Ascending aorta (tissue), 2 donors: ENCODE results near the gene CIBAR2. TPM values are rescaled to one million over a fixed set of nuclear protein-coding genes. Genes with fewer than 3 reads are reported as not detected.

Experiments
- DNase-seq, 2 donors: peaks; one replicate each; pipeline ENCODE4 v3.0.0-alpha.2; 2019; ENCODE audit warnings: low spot score in 2 of 2
- H3K27ac ChIP-seq, 2 donors: fragments of 200-600 bp; sonication (generic); one replicate each; pipeline ENCODE4 v1.5.1; 2016 to 2017; ENCODE audit warnings: mild to moderate bottlenecking in 1 of 2
- H3K27me3 ChIP-seq: fragments of 200-600 bp; sonication (generic); one replicate; pipeline ENCODE4 v1.5.1; 2017
- H3K36me3 ChIP-seq, 2 donors: fragments of 200-600 bp; sonication (generic); one replicate each; pipeline ENCODE4 v1.5.1; 2016
- H3K4me1 ChIP-seq, 2 donors: fragments of 200-600 bp; sonication (generic); one replicate each; pipeline ENCODE4 v1.5.1; 2016 to 2017; ENCODE audit warnings: mild to moderate bottlenecking in 1 of 2
- H3K4me3 ChIP-seq, 2 donors: fragments of 200-600 bp; sonication (generic); one replicate each; pipeline ENCODE4 v1.5.1; 2016 to 2017; ENCODE audit warnings: mild to moderate bottlenecking in 1 of 2
- H3K9me3 ChIP-seq, 2 donors: fragments of 200-600 bp; sonication (generic); one replicate each; pipeline ENCODE4 v1.5.1; 2016
- intact Hi-C: fragments of 100-400 bp; cut with DNase I; formaldehyde crosslinking; loops from one replicate; pipeline ENCODE4 v1.15.1; 2023
- total RNA-seq: library from RNA; depleted of rRNA; stranded (reverse); fragments of >200 nt; gene quantifications from one replicate; pipeline ENCODE4 v1.1.0, GENCODE V29; 2016
- TF ChIP-seq, protein P1 (sequence below), 3 experiments: fragments of 200-600 bp in 2 of 3; fragments of 450-650 bp in 1 of 3; sonication (generic) in 2 of 3; IDR thresholded peaks; one replicate each; pipeline ENCODE4 v1.5.1; 2016 to 2019; ENCODE audit warnings: antibody characterized with exemption in 3 of 3, mild to moderate bottlenecking in 1 of 3, moderate library complexity in 1 of 3

Gene CIBAR2
- total RNA-seq: not detected

DNA sequence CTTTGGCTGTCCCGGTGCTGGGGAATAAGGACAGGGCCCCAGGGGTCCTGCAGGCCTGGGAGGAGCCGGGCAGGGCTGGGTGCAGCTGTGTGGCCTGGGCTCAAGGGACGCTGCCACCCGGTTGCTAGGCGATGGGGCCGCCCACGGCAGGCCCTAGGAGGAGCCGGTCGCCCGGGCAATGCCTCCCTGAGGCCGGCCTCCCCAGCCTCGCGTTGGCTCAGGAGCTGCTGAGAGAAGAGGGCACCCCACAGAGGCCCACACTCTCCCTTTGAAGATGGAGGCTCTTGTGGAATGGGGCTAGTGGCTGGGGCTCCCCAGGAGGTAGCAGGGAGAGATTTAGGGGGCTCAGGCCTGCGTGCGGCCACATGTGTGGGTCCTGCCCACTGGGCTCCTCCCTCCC is at the start of gene CIBAR2:
Gene CIBAR2 (minus strand): TSS at position 109 of the 400 bp plus-strand sequence. CDS start 120 bp downstream, outside the sequence.
- DNase-seq: no peak
- TF ChIP-seq, protein P1, sequence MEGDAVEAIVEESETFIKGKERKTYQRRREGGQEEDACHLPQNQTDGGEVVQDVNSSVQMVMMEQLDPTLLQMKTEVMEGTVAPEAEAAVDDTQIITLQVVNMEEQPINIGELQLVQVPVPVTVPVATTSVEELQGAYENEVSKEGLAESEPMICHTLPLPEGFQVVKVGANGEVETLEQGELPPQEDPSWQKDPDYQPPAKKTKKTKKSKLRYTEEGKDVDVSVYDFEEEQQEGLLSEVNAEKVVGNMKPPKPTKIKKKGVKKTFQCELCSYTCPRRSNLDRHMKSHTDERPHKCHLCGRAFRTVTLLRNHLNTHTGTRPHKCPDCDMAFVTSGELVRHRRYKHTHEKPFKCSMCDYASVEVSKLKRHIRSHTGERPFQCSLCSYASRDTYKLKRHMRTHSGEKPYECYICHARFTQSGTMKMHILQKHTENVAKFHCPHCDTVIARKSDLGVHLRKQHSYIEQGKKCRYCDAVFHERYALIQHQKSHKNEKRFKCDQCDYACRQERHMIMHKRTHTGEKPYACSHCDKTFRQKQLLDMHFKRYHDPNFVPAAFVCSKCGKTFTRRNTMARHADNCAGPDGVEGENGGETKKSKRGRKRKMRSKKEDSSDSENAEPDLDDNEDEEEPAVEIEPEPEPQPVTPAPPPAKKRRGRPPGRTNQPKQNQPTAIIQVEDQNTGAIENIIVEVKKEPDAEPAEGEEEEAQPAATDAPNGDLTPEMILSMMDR (IDR thresholded peaks at IDR 0.05): no peak
- H3K27me3 ChIP-seq: no peaks in the 10 kb centered on the region

DNA sequence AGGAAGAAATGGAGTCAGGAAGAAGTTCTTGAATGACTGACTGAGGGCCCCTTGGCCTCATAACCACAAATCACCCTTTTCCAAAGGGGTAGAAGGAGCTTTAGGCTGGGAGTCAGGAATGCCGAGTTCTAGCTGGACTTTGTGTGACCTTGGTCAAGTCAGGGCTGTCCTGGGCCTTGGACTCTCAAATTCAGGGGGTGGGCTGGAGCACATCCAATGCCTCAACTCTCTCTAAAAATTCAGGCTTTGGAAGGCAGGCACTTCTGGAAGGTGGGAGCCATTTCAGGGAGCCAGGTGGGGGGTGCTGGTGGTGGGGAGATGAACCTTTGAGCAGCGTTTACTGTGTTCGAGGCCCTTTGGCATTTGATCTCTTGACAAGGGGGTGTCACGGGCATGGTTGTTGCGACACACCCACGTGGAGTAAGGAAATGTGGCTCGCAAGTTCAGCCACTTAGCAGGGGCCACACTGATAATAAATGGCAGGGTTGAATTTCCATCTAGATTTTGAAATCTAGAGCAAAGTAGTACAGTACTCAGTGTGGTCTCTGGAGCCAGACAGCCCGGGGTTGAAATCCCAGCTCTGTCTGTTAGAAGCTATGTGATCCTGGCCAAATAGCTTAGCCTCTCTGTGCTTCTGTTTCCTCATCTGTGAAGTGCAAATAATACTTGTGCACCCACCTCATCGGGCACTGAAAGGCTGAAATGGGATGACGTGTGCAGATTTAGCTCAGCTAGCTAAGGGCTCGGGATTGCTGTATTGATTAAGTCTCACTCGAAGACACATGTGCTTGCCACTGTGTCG is 47.1 kb upstream of the CIBAR2 start:
- Histone ChIP-seq H3K4me3 (no peak overlapping the region), H3K27me3 (no peaks in the 10 kb centered on the region), H3K27ac (no peak overlapping the region), H3K9me3 (no peaks in the 10 kb centered on the region), H3K4me1 (peaks cover 4 to 30% of the 10 kb centered on the region in 2 donors), H3K36me3 (no peaks in the 10 kb centered on the region)
- intact Hi-C loops: no loop called here
- TF ChIP-seq, protein P1 (IDR thresholded peaks at IDR 0.05): no peak
- DNase-seq: no peak

More for the DNA sequence above, at the start of gene CIBAR2:
- Histone ChIP-seq H3K9me3 (no peaks in the 10 kb centered on the region), H3K4me3 (no peak within 1 kb of the TSS), H3K27ac (no peak within 1 kb of the TSS), H3K36me3 (no peaks in the 10 kb centered on the region), H3K4me1 (no peaks in the 10 kb centered on the region)
- intact Hi-C loops: no loop called here

DNA sequence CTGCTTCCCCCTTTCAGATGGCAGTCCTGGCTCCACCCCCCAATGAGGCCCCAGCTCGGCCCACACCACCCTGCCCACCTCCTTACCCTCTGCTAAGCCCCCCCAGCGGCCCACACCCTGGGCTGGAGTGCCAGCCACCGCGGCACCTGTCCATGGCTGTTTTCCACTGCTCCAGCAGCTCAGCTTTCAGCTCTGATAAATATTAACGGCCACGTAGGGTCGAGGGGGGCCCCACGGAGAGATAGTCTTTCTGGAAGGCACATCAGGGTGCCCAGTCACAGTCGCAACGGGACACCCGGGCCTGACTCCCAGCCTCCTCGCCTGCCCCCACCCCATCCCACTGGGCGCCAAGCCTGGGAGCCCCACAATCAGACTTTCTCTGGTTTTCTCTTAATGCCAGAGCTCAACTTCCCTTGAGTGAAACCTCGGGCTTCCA is 46.5 kb upstream of the CIBAR2 start:
- intact Hi-C loops: no loop called here
- no peaks in the 10 kb centered on the region for H3K27me3 ChIP-seq
- H3K9me3 ChIP-seq: no peaks in the 10 kb centered on the region
- H3K27ac ChIP-seq: no peak overlapping the region
- H3K4me1 ChIP-seq: peaks cover 4 to 30% of the 10 kb centered on the region in 2 donors
- TF ChIP-seq, protein P1 (IDR thresholded peaks at IDR 0.05): no peak
- no peak overlapping the region for H3K4me3 ChIP-seq
- no peak for DNase-seq
- no peaks in the 10 kb centered on the region for H3K36me3 ChIP-seq

DNA sequence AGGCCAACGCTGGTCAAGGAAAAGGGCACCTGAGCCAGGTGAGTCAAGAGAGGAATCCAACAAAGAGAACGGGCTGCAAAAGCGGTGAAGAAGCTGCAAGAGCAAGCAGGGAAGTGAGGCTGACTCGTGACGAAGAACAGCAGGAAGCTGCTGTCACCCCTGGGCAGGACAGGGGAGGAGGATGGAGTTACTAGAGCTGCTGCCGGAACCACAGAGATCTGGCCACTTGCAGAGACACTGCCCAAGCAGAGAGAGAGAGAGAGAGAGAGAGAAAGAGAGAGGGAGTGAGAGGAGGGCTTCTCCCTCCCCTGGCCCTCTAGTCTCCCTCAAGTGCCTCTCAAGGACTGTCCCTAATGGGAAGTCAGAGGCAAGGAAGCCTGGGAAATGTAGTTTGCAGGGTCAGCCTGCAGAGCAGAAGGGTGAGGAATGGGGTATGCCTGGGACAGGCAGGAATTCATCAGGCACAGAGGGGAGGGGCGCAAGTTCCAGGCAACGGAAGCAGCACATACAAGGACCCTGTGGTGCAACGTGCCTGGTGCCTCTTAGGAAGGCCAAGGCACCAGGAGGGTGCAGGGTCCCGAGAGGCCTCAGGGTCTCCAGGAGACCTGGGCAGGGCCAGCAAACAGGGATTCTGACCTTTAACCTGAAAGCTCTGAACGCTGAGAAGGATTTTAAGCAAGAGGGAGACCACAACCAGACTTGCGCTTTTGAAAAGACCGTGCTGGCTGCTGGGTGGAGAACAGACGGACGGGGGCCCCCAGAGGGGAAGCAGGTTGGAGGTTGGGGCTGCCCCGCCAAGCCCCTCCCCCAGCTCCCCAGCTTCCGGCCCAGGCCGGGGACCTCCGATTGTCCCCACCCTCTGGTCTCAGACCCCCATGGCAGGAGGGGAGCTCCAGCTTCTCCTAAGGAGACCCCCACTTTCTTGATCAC is 45.8 kb upstream of the CIBAR2 start:
- intact Hi-C loops: no loop called here
- Histone ChIP-seq H3K27ac (no peak overlapping the region), H3K9me3 (no peaks in the 10 kb centered on the region), H3K36me3 (no peaks in the 10 kb centered on the region), H3K27me3 (no peaks in the 10 kb centered on the region), H3K4me3 (no peak overlapping the region), H3K4me1 (peaks cover 7 to 27% of the 10 kb centered on the region in 2 donors)
- TF ChIP-seq, protein P1 (IDR thresholded peaks at IDR 0.05): no peak
- DNase-seq: no peak

DNA sequence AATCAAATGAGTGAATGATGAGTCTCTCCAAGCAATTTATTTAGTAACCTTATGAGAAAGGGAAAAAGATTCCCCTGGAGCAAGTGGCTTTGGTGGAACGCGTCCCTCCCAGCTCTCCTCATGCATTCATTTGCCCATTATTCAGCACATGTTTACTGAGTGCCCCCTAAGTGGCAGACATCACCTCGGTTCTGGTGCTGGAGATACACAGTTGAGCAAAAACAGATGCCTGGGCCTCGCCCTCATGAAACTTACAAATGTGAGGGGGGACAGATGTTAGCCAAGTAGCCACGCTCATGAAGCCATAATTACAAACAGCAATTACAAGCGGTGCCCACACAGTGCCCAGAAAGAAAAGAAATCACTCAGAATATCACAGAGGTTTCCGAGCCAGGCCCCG is 45.1 kb upstream of the CIBAR2 start:
- intact Hi-C loops: no loop called here
- Histone ChIP-seq H3K27ac (no peak overlapping the region), H3K9me3 (no peaks in the 10 kb centered on the region), H3K27me3 (no peaks in the 10 kb centered on the region), H3K4me3 (no peak overlapping the region), H3K36me3 (no peaks in the 10 kb centered on the region), H3K4me1 (peaks cover 3 to 25% of the 10 kb centered on the region in 2 donors)
- no peak for DNase-seq
- TF ChIP-seq, protein P1 (IDR thresholded peaks at IDR 0.05): no peak
